Measurements from ENCODE around the gene SCAP.

GRCh38 chr3:47452453-47453215, 23.1 kb downstream of the SCAP start:
- TF ChIP-seq POLR2AphosphoS5 (IDR thresholded peaks at IDR 0.05; ENCODE audit: borderline replicate concordance, low read depth, low read length) (no peak), EZH2 (IDR thresholded peaks at IDR 0.05) (no peak)

Measured in SK-N-MC (cell line).